Lower leg skin (tissue), 3 donors: ENCODE measurements around the gene RPS16.

Experiments
- CTCF ChIP-seq, 3 donors: fragments of 450-650 bp; IDR thresholded peaks; one replicate each; pipeline ENCODE4 v1.5.1; 2016; ENCODE audit warnings: antibody characterized with exemption in 3 of 3, mild to moderate bottlenecking in 3 of 3, moderate library complexity in 2 of 3
- POLR2A ChIP-seq, 2 donors: fragments of 450-650 bp; IDR thresholded peaks; one replicate each; pipeline ENCODE4 v1.6.1; 2016 to 2017; ENCODE audit warnings: antibody characterized with exemption in 2 of 2, mild to moderate bottlenecking in 1 of 2, moderate library complexity in 1 of 2

GRCh38 chr19:39427707-39428106, 8.0 kb downstream of the RPS16 start:
- TF ChIP-seq CTCF (IDR thresholded peaks at IDR 0.05) (no peak), POLR2A (IDR thresholded peaks at IDR 0.05) (no peak)
